ENCODE measurements around the gene PTGDR. TPM values are rescaled to one million over a fixed set of nuclear protein-coding genes. Genes with fewer than 3 reads are reported as not detected.

The PTGDR gene
- total RNA-seq, 2 donors from 2014 or later = 0.09 TPM; not detected in 1

DNA sequence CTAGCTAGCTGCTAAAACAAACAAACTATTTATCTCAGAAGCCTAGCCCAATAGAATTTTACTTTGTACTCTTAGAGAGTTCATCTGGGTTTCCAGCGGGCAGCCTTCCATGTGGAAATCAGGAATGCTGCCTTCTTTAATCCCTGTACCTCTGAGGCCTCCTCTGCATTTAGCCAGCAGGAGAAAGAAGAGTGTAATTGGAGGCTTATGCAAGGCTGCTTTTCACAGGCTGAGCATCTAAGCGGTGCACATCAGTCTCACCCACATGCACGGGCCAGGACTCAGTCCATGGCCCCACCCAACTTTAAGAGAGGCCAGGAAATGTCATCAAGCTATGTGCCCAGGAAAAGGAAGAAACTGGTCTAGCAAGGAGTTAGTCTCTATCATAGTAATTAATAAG is 14.0 kb upstream of the PTGDR start:
- Mint-ChIP-seq H3K4me1 (peaks cover 11% of the 10 kb centered on the region), H3K27me3 (ENCODE audit: insufficient read depth) (no peaks in the 10 kb centered on the region), H3K36me3 (ENCODE audit: low read depth) (no peaks in the 10 kb centered on the region), H3K9me3 (no peaks in the 10 kb centered on the region), H3K4me3 (no peak overlapping the region), H3K27ac (no peak overlapping the region)
- Histone ChIP-seq H3K4me3 (ENCODE audit: low read length) (no peak overlapping the region), H3K27me3 (ENCODE audit: control insufficient read depth, insufficient read depth, low read length, poor library complexity, severe bottlenecking) (no peaks in the 10 kb centered on the region), H3K4me1 (ENCODE audit: control insufficient read depth, insufficient read depth, low read length) (peaks cover 4% of the 10 kb centered on the region), H3K9ac (ENCODE audit: extremely low read depth, low read length, poor library complexity, severe bottlenecking) (no peak overlapping the region), H3K36me3 (ENCODE audit: control insufficient read depth, insufficient read depth, low read length) (no peaks in the 10 kb centered on the region), H3K27ac (ENCODE audit: low read depth, low read length) (no peak overlapping the region), H3K9me3 (ENCODE audit: control insufficient read depth, low read length) (no peaks in the 10 kb centered on the region)
- TF ChIP-seq, protein P1, sequence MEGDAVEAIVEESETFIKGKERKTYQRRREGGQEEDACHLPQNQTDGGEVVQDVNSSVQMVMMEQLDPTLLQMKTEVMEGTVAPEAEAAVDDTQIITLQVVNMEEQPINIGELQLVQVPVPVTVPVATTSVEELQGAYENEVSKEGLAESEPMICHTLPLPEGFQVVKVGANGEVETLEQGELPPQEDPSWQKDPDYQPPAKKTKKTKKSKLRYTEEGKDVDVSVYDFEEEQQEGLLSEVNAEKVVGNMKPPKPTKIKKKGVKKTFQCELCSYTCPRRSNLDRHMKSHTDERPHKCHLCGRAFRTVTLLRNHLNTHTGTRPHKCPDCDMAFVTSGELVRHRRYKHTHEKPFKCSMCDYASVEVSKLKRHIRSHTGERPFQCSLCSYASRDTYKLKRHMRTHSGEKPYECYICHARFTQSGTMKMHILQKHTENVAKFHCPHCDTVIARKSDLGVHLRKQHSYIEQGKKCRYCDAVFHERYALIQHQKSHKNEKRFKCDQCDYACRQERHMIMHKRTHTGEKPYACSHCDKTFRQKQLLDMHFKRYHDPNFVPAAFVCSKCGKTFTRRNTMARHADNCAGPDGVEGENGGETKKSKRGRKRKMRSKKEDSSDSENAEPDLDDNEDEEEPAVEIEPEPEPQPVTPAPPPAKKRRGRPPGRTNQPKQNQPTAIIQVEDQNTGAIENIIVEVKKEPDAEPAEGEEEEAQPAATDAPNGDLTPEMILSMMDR (conservative IDR thresholded peaks at IDR 0.05) = no peak
- DNase-seq = peak; percentile 46
- WGBS, 2 experiments (ENCODE audit: insufficient coverage in 1 of 2, insufficient read length in 1 of 2) = 50% methylated on average over 3 of the region's 3 CpGs; no CpG with 5 or more reads in 1 of the 2 experiments

DNA sequence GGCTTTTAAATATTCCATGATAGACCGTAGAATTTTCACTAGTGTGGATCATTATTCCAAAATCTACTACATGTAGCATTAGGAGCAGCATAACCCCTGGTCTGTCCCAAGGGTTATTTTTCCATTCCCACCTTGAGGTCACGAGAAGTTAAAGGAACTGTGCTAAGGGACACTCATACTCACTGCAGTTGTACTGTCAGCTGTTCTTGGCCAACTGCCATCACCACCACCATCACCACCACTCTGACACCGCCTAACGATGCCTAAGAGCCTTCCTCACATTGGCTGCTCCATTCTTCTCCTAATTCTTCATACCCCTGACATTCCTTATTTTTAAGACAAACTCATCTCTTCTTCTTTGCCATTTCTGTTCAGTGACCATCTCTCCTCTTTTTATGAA is 13.4 kb upstream of the PTGDR start:
- no peak overlapping the region for H3K4me3 Mint-ChIP-seq
- no peak overlapping the region for H3K4me3 ChIP-seq (ENCODE audit: low read length)
- no peak overlapping the region for H3K9ac ChIP-seq (ENCODE audit: extremely low read depth, low read length, poor library complexity, severe bottlenecking)
- no peaks in the 10 kb centered on the region for H3K36me3 Mint-ChIP-seq (ENCODE audit: low read depth)
- no peaks in the 10 kb centered on the region for H3K9me3 ChIP-seq (ENCODE audit: control insufficient read depth, low read length)
- no peak overlapping the region for H3K27ac ChIP-seq (ENCODE audit: low read depth, low read length)
- no peaks in the 10 kb centered on the region for H3K36me3 ChIP-seq (ENCODE audit: control insufficient read depth, insufficient read depth, low read length)
- no peak for DNase-seq
- no peaks in the 10 kb centered on the region for H3K27me3 Mint-ChIP-seq (ENCODE audit: insufficient read depth)
- no peak overlapping the region for H3K27ac Mint-ChIP-seq
- peaks cover 11% of the 10 kb centered on the region for H3K4me1 Mint-ChIP-seq
- no peaks in the 10 kb centered on the region for H3K27me3 ChIP-seq (ENCODE audit: control insufficient read depth, insufficient read depth, low read length, poor library complexity, severe bottlenecking)
- H3K4me1 ChIP-seq (ENCODE audit: control insufficient read depth, insufficient read depth, low read length) = peaks cover 4% of the 10 kb centered on the region
- 91 to 100% methylated on average over 4 of the region's 4 CpGs for WGBS, 2 experiments (ENCODE audit: insufficient coverage in 1 of 2, insufficient read length in 1 of 2)
- TF ChIP-seq, protein P1 (conservative IDR thresholded peaks at IDR 0.05) = no peak
- H3K9me3 Mint-ChIP-seq = no peaks in the 10 kb centered on the region

DNA sequence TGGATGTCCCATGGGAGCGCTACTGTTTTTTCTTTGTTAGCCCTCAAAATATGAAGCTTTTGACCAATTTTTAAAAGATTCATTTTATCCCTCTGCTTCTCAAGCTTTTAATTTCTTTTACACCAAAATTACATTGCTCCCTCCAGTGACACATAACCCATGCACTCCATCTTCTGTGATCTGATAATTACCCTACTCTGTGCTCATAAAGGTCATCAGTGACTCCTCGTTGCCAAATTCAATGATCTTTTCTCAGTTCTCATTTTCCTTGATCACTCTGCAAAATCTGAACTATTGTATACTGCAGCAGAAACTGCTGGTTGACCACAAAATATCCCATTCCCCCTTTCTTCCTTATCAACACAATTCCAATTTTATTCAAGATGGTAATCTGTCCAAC is 8.7 kb upstream of the PTGDR start:
- Mint-ChIP-seq H3K4me3 (no peak overlapping the region), H3K27me3 (ENCODE audit: insufficient read depth) (peaks cover 7% of the 10 kb centered on the region), H3K4me1 (no peaks in the 10 kb centered on the region), H3K9me3 (no peaks in the 10 kb centered on the region), H3K36me3 (ENCODE audit: low read depth) (no peaks in the 10 kb centered on the region), H3K27ac (no peak overlapping the region)
- H3K4me3 ChIP-seq (ENCODE audit: low read length) = no peak overlapping the region
- H3K9me3 ChIP-seq (ENCODE audit: control insufficient read depth, low read length) = no peaks in the 10 kb centered on the region
- H3K9ac ChIP-seq (ENCODE audit: extremely low read depth, low read length, poor library complexity, severe bottlenecking) = no peak overlapping the region
- TF ChIP-seq, protein P1 (conservative IDR thresholded peaks at IDR 0.05) = no peak
- 92% methylated on average over 2 of the region's 2 CpGs for WGBS, 2 experiments (ENCODE audit: insufficient coverage in 1 of 2, insufficient read length in 1 of 2)
- no peaks in the 10 kb centered on the region for H3K4me1 ChIP-seq (ENCODE audit: control insufficient read depth, insufficient read depth, low read length)
- no peak for DNase-seq
- no peak overlapping the region for H3K27ac ChIP-seq (ENCODE audit: low read depth, low read length)
- no peaks in the 10 kb centered on the region for H3K36me3 ChIP-seq (ENCODE audit: control insufficient read depth, insufficient read depth, low read length)
- H3K27me3 ChIP-seq (ENCODE audit: control insufficient read depth, insufficient read depth, low read length, poor library complexity, severe bottlenecking) = no peaks in the 10 kb centered on the region
